Measurements from ENCODE around the gene ZCCHC14.

ZCCHC14 gene

DNA sequence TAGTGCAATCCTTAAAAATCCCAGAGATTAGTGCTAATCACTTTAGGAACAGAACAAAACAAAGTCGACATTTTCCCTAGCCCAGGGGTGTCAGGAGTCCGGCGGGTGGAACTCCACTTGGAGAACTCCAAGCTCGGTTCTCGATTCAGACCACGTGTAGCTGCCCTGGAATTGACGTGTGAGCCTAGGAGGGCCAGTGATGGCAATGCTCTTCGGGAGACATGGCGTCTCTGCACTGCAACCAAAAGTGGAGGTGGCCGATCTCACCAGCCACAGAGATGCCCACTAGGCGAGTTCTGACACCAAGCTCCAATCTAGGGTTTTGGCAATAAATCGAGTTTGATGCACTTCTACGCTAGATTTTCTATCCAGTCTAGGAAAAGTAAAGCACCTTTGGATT is 83.0 kb downstream of the ZCCHC14 start:
- TF ChIP-seq, protein P1, sequence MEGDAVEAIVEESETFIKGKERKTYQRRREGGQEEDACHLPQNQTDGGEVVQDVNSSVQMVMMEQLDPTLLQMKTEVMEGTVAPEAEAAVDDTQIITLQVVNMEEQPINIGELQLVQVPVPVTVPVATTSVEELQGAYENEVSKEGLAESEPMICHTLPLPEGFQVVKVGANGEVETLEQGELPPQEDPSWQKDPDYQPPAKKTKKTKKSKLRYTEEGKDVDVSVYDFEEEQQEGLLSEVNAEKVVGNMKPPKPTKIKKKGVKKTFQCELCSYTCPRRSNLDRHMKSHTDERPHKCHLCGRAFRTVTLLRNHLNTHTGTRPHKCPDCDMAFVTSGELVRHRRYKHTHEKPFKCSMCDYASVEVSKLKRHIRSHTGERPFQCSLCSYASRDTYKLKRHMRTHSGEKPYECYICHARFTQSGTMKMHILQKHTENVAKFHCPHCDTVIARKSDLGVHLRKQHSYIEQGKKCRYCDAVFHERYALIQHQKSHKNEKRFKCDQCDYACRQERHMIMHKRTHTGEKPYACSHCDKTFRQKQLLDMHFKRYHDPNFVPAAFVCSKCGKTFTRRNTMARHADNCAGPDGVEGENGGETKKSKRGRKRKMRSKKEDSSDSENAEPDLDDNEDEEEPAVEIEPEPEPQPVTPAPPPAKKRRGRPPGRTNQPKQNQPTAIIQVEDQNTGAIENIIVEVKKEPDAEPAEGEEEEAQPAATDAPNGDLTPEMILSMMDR (IDR thresholded peaks at IDR 0.05): no peak
- H3K27ac ChIP-seq: no peak overlapping the region

DNA sequence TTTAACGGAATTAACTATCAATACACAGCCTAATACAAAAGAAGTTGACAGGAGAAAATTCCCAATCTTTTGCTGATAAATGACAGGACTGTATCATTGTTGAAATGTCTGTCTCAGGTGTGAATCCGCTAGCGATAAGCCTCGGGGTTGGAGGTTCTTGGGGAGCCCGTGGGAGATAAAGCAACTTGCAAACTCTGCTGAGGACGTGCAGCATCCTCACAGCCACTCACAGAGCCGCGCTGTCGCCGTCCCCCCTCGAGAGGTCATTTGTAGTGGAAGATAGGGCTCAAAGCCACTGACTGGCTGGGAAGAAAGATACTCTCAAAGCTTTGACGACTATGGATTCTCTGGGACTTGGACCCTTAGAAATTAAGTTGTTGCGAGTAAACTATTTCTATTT is 83.7 kb downstream of the ZCCHC14 start:
- TF ChIP-seq ZFX (IDR thresholded peaks at IDR 0.05; ENCODE audit: borderline replicate concordance): no peak
- TF ChIP-seq, protein P1 (IDR thresholded peaks at IDR 0.05): no peak
- H3K27ac ChIP-seq: no peak overlapping the region

DNA sequence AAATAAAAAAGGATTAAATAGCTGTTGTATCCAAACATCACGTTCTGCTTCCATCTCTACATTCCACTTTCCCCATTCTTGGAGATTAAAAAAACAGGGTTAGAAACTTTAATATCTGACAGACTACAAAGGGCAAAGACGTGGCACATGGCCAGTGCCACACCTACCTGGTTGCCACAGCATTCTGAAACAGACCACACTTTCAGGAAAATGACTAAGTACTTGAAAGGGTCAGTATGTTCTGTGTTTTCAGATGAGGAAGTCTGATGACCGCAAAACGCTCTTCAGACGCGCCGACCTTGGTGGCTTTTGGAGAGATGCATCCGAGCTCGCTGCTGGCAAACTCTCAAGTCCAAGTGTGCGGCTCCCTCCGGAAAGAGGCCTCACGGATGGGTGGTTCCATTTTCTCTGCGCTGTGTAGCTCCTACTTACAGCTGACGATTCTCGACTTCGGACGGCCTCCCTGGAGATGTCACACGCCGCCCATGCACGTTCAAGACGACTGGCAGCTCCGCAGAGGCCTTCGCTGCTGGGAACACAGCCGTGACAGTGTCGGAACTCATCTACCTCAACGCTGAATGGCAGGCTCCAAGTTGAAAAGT is 85.2 kb downstream of the ZCCHC14 start:
- TF ChIP-seq ZFX (IDR thresholded peaks at IDR 0.05; ENCODE audit: borderline replicate concordance): no peak
- TF ChIP-seq, protein P1 (IDR thresholded peaks at IDR 0.05): no peak
- H3K27ac ChIP-seq: no peak overlapping the region

DNA sequence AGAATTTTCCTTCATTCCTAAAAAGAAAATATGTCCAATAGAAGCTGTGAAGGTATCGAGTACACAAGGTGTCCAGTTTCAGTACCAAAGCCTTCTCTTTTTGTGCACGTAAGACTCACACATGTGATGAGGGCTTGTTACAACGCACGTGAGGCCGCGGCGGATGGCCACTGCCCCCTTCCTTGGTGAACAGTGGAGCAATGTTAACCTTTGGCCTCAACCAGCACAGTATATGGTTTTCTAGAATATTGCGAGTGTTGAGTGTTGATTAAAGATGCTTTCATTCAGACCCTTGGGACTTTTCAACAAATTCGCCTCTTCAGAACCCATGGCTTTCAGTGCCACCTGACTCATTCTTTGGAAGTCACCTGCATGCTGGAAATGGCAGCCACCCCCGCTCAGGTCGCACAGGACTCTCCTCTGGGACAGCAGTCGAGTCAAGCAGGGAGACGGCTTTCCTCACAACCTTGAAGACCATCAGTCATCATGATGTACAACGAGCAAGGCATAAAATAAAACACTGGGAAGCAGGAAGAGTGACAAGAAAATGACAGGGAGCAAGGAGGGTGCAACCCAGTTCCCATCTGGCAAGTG is 86.2 kb downstream of the ZCCHC14 start:
- TF ChIP-seq, protein P1 (IDR thresholded peaks at IDR 0.05): no peak
- no peak for TF ChIP-seq ZFX (IDR thresholded peaks at IDR 0.05; ENCODE audit: borderline replicate concordance)
- no peak overlapping the region for H3K27ac ChIP-seq

DNA sequence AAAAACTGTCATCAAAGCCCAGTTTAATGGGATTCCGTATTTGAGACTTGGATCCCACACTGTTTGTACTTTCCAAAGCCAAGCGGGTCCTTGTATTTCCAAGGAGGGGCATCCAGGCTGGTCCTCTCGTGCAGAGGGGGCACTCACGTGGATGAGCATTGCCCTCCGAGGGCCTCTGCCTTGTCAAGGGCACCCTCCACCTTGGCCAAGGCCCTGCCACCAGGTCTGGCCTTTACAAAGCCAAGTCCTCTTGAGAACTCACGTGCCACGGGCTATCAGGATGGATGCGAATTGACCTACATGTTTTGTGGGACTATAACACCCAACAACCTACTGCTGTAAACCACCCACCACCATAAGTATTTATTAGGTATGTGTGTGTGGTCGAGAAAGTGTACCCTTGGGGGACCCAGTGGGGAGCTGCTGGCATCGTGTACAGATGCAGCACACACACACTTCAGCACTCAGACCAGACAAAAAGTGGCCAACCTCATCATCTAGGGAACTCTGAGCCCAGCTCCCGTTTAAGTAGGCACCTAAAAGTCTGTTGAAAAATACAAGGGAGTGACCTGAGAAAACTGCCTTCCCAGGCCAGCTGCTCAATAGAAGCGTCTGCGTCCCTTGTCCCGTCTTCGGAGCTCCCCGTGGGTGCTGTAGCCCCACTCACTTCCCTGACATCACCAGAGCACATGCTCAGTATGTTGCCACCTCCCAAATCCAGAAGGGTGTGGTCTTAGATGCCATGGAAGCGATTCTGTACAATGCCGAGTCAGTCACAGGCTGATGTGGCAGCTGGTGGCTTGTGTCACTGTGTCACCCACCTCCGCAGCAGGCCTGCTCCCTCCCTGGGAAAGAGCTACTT is 87.8 kb downstream of the ZCCHC14 start:
- TF ChIP-seq, protein P1 (IDR thresholded peaks at IDR 0.05): no peak
- no peak for TF ChIP-seq ZFX (IDR thresholded peaks at IDR 0.05; ENCODE audit: borderline replicate concordance)
- no peak overlapping the region for H3K27ac ChIP-seq

DNA sequence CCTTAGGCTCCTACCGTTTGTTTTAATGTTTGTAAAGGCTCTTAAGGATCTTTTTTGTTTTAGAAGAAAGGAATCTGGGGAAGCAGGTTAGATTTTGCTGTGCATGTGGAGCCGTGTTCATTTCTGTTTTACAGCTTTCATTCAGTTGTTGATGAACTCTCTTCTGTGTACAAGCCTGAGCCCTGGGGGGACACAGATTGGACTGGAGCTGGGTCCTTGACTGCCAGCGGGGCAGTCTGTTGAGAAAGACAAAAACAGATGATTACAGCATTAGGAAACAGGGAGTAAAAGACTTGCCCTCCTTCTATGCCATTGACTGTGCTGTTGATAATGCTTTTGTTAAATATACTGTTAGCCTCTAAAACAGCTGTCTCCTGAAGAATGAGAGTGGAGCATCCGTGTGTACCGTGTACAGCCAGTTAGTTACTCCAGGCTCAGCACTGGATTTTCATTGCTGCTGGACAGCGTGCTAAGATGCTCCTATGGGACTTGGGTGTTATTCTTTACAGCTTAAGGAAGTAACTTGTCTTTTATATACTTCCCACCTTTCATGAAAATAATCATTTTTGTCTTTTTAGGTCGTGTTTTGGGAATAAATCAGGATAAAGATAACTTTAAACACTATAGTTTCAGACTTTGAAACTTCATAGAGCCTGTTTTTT is 97.5 kb downstream of the ZCCHC14 start:
- no peak overlapping the region for H3K27ac ChIP-seq

More for the DNA sequence above, 97.5 kb downstream of the ZCCHC14 start:
- TF ChIP-seq, protein P1 (IDR thresholded peaks at IDR 0.05): no peak
- no peak for TF ChIP-seq ZFX (IDR thresholded peaks at IDR 0.05; ENCODE audit: borderline replicate concordance)

Data from 22Rv1 (cell line).